MCF 10A (cell line): Measurements from ENCODE around the gene PNN. TPM values are rescaled to one million over a fixed set of nuclear protein-coding genes. Genes with fewer than 3 reads are reported as not detected.
"Not testable (repeated sequence)": the region's sequence is repeated elsewhere in the genome, so short reads cannot be mapped to it uniquely, and the experiment has no call there.

Source experiments
- BruUV-seq: library from RNA; stranded (reverse); fragments of 400-500 nt; replicated peaks from 2 replicates; lab custom pipeline; 2021; lab: Mats Ljungman, UMichigan
- CTCF ChIA-PET: fragments of 300-600 bp; sonication (Branson Sonifier 250); formaldehyde crosslinking; extraction: SDS; loops from one replicate; lab custom pipeline; 2021; ENCODE audit warnings: antibody characterized with exemption, inconsistent platforms; lab: Yijun Ruan, JAX
- POLR2A ChIA-PET: fragments of 300-600, 350-650 bp; sonication (Branson Sonifier 250); formaldehyde crosslinking; extraction: SDS; loops from one replicate; lab custom pipeline; 2020; ENCODE audit warnings: antibody characterized with exemption, inconsistent platforms; lab: Yijun Ruan, JAX
- DNase-seq: peaks from one replicate; pipeline ENCODE4 v3.0.0-alpha.2; 2018; ENCODE audit not compliant: unreplicated experiment
- H3K27ac Mint-ChIP-seq: one replicate; pipeline ENCODE4 v1.8.0; 2022; ENCODE audit warnings: mild to moderate bottlenecking, low read depth, mixed read lengths; ENCODE audit not compliant: unreplicated experiment
- H3K27me3 Mint-ChIP-seq: one replicate; pipeline ENCODE4 v1.8.0; 2022; ENCODE audit warnings: mixed read lengths; ENCODE audit not compliant: insufficient read depth, unreplicated experiment
- H3K36me3 Mint-ChIP-seq: one replicate; pipeline ENCODE4 v1.8.0; 2022; ENCODE audit warnings: mild to moderate bottlenecking, moderate library complexity, mixed read lengths; ENCODE audit not compliant: insufficient read depth, unreplicated experiment
- H3K4me1 Mint-ChIP-seq: one replicate; pipeline ENCODE4 v1.8.0; 2022; ENCODE audit warnings: mixed read lengths; ENCODE audit not compliant: insufficient read depth, unreplicated experiment
- H3K4me3 Mint-ChIP-seq: one replicate; pipeline ENCODE4 v1.8.0; 2022; ENCODE audit warnings: mild to moderate bottlenecking, moderate library complexity, mixed read lengths; ENCODE audit not compliant: unreplicated experiment
- H3K9me3 Mint-ChIP-seq: one replicate; pipeline ENCODE4 v1.8.0; 2022; ENCODE audit warnings: mixed read lengths; ENCODE audit not compliant: unreplicated experiment
- intact Hi-C: fragments of 100-400 bp; cut with micrococcal nuclease; formaldehyde crosslinking; loops from 2 replicates; pipeline ENCODE4 v1.14.1; 2022
- total RNA-seq: library from RNA; stranded (reverse); gene quantifications from 2 replicates; pipeline ENCODE4 v1.2.3, GENCODE V29; 2022
- TF ChIP-seq, protein P1 (sequence below): fragments of 200-600 bp; IDR thresholded peaks from one replicate; pipeline ENCODE4 v1.8.0; 2022; ENCODE audit warnings: antibody characterized with exemption, mild to moderate bottlenecking; ENCODE audit not compliant: unreplicated experiment

The PNN gene
- total RNA-seq, 1 experiment from 2014 or later, result 96.7 TPM

DNA sequence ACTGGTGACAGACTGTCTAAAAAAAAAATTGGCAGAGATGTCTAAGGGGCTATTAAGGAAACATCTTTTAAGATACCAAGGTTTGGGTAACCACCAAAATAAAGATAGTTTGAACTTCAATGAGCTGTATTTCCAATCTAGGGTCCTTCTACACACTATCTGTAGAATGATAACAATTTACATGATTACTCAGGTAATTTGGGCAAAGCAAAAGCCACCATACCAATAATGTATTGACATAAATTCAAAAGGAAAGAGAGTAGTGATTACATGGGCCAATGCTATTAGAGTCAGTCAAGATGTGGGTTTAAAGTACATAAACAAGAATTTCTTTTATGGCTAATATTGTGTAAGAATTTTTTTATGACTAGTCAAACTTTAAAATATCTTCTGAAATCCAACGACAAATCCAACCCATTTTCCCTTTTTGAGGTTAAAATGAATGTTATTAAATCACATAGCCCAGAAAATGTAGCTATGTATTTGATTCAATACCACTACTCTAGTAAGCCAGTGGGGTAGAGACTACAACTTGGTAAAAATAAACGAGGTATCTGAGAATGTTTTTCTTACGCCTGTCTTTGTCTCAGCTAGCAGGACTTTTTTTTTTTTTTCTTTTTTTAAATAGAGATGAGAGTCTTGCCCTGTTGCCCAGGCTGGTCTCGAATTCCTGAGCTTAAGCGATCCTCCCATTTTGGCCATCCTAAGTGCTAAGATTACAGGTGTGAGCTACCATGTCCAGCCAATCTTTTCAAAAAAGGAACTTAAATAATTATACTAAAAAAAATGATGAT lies 10.4 kb downstream of the PNN start:
- intact Hi-C loops, result loop anchor here (5.0 kb wide), 1 partner anchor 82 kb away; no protein-coding TSS in a partner anchor
- ChIA-PET CTCF (interaction anchor here (0.6 kb wide), 1 partner anchor 1104 kb away, joined by 3 read pairs; no protein-coding TSS in a partner anchor), POLR2A (interaction anchor here (0.7 to 2.9 kb wide), 9 partner anchors 8 to 1507 kb away, joined by 3 to 12 read pairs (median 7); partner anchors contain the start of genes GEMIN2, PNN and TRAPPC6B)
- no TSS peak for BruUV-seq
- Mint-ChIP-seq H3K9me3 (no peaks in the 10 kb centered on the region), H3K4me1 (peaks cover 19% of the 10 kb centered on the region), H3K27me3 (no peaks in the 10 kb centered on the region), H3K27ac (no peak overlapping the region), H3K4me3 (no peak overlapping the region), H3K36me3 (peaks cover 5% of the 10 kb centered on the region)
- DNase-seq, result no peak
- TF ChIP-seq, protein P1, sequence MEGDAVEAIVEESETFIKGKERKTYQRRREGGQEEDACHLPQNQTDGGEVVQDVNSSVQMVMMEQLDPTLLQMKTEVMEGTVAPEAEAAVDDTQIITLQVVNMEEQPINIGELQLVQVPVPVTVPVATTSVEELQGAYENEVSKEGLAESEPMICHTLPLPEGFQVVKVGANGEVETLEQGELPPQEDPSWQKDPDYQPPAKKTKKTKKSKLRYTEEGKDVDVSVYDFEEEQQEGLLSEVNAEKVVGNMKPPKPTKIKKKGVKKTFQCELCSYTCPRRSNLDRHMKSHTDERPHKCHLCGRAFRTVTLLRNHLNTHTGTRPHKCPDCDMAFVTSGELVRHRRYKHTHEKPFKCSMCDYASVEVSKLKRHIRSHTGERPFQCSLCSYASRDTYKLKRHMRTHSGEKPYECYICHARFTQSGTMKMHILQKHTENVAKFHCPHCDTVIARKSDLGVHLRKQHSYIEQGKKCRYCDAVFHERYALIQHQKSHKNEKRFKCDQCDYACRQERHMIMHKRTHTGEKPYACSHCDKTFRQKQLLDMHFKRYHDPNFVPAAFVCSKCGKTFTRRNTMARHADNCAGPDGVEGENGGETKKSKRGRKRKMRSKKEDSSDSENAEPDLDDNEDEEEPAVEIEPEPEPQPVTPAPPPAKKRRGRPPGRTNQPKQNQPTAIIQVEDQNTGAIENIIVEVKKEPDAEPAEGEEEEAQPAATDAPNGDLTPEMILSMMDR, result no peak

DNA sequence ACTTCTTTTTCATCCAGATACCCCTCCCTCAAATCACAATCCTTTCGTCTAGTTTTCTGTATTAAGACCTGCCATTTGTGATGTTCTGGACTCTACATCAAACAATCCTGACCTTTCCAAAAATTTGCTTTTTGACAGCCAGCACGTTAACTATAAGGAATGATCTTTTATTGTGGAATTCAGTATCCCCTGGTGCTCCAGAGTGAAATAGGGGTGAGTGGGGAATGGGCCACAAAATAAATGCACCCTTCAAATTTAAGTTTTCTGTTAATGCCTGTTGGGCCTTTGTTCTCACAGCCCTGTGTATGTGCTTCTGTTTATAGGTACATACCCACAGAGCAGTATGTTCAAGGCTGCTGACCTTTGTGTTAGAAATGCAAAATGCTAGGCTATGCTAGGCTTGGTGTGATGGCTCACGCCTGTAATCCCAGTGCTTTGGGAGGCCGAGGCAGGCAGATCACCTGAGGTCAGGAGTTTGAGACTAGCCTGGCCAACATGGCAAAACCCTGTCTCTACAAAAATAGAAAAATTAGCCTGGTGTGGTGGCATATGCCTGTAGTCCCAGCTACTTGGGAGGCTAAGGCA lies 12.0 kb downstream of the PNN start:
- no peaks in the 10 kb centered on the region for H3K9me3 Mint-ChIP-seq
- TF ChIP-seq, protein P1, result no peak
- intact Hi-C loops, result loop anchor here (5.0 kb wide), 1 partner anchor 80 kb away; no protein-coding TSS in a partner anchor

DNA sequence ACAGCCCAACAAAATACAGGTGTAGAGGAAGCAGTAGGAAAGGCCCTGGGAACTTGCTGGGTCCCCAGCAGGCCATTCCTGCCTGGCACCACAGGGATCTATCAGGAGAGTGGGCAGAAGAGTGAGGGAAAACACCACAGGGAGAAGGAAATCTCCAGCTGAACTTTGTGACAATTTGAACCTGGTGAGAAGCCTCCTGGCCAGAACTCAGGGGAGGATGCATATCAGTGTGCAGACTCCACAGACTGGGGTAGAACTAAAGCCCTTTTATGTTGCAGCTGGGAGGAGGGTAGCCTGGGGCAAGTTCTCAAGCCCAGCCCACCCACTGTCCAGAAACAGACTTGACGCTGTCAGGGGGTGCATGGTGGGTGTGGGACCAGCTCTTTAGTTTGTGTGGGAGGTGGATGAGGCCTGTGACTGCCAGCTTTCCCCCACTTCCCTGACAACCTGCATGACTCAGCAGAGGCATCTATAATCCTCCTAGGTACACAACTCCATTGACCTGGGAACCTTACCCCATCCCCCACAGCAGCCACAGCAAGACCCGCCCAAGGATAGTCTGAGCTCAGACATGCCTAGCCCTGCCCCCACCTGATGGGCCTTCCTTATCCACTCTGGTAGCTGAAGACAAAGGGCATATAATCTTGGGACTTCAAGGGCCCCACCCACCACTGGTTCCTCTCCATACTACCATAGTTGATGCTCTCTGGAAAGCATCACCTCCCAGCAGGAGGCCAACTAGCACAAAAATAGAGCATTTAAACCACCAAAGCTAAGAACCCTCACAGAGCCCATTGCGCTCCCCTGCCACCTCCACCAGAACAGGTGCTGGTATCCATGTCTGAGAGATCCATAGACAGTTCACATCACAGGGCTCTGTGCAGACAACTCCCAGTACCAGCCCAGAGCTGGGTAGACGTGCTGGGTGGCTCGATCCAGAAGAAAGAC lies 28.9 kb downstream of the PNN start:
- Mint-ChIP-seq H3K27me3 (no peaks in the 10 kb centered on the region), H3K9me3 (no peaks in the 10 kb centered on the region), H3K4me1 (peaks cover 17% of the 10 kb centered on the region), H3K27ac (no peak overlapping the region), H3K36me3 (no peaks in the 10 kb centered on the region), H3K4me3 (no peak overlapping the region)
- TF ChIP-seq, protein P1, result no peak
- peak; percentile 73 for DNase-seq
- ChIA-PET CTCF (no interaction called here), POLR2A (interaction anchor here (0.6 to 1.4 kb wide), 4 partner anchors 29 to 63 kb away, joined by 3 to 6 read pairs (median 4); partner anchors contain the start of gene PNN)
- intact Hi-C loops, result no loop called here
- no TSS peak for BruUV-seq

More for the DNA sequence above, 12.0 kb downstream of the PNN start:
- DNase-seq, result no peak
- no peaks in the 10 kb centered on the region for H3K27me3 Mint-ChIP-seq
- peaks cover 19% of the 10 kb centered on the region for H3K4me1 Mint-ChIP-seq
- ChIA-PET POLR2A (interaction anchor here (0.7 to 3.5 kb wide), 10 partner anchors 10 to 80 kb away, joined by 3 to 29 read pairs (median 9); partner anchors contain the start of genes PNN and TRAPPC6B), CTCF (interaction anchor here (0.6 kb wide), 1 partner anchor 1195 kb away, joined by 3 read pairs; no protein-coding TSS in a partner anchor)
- peaks cover 5% of the 10 kb centered on the region for H3K36me3 Mint-ChIP-seq
- H3K4me3 Mint-ChIP-seq, result no peak overlapping the region
- H3K27ac Mint-ChIP-seq, result peak overlapping the region; percentile 88
- no TSS peak for BruUV-seq

DNA sequence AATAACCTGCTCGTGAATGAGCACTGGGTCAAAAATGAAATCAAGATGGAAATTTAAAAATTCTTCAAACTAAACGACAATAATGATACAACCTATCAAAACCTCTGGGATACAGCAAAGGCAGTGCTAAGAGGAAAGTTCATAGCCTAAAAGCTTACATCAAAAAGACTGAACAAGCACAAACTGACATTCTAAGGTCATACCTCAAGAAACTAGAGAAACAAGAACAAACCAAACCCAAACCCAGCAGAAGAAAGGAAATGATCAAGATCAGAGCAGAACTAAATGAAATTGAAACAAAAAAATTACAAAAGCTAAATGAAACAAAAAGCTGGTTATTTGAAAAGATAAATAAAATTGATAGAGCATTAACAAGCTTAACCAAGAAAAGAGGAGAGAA lies 32.4 kb downstream of the PNN start:
- POLR2A ChIA-PET, result interaction anchor here (0.7 to 1.3 kb wide), 4 partner anchors 21 to 224 kb away, joined by 3 to 5 read pairs (median 4); partner anchors contain the start of gene FBXO33

More for the DNA sequence above, 32.4 kb downstream of the PNN start:
- H3K27me3 Mint-ChIP-seq, DNase-seq, H3K36me3 Mint-ChIP-seq, BruUV-seq, intact Hi-C loops, H3K27ac Mint-ChIP-seq, H3K9me3 Mint-ChIP-seq, H3K4me3 Mint-ChIP-seq: not testable (repeated sequence)
- CTCF ChIA-PET, result interaction anchor here (0.7 kb wide), 1 partner anchor 57 kb away, joined by 3 read pairs; no protein-coding TSS in a partner anchor
- H3K4me1 Mint-ChIP-seq, result peaks cover 24% of the 10 kb centered on the region
